Forelimb muscle (tissue), 1 donor: ENCODE measurements around the gene ATP1A2. TPM values are rescaled to one million over a fixed set of nuclear protein-coding genes. Genes with fewer than 3 reads are reported as not detected.

Source experiments
- DNase-seq: peaks from one replicate; pipeline ENCODE4 v3.0.0-alpha.2; 2013; ENCODE audit warnings: low read depth
- polyA plus RNA-seq: library from polyadenylated mRNA; unstranded; fragments of 120-200 nt; gene quantifications from one replicate; pipeline ENCODE4 v1.2.1, GENCODE V29; 2013; ENCODE audit not compliant: insufficient read length

The ATP1A2 gene
- polyA plus RNA-seq, 1 donor = 81.8 TPM

- DNase-seq = no peak
Measured at GRCh38 chr1:160084771-160085321, 30.7 kb upstream of the ATP1A2 start.

DNA sequence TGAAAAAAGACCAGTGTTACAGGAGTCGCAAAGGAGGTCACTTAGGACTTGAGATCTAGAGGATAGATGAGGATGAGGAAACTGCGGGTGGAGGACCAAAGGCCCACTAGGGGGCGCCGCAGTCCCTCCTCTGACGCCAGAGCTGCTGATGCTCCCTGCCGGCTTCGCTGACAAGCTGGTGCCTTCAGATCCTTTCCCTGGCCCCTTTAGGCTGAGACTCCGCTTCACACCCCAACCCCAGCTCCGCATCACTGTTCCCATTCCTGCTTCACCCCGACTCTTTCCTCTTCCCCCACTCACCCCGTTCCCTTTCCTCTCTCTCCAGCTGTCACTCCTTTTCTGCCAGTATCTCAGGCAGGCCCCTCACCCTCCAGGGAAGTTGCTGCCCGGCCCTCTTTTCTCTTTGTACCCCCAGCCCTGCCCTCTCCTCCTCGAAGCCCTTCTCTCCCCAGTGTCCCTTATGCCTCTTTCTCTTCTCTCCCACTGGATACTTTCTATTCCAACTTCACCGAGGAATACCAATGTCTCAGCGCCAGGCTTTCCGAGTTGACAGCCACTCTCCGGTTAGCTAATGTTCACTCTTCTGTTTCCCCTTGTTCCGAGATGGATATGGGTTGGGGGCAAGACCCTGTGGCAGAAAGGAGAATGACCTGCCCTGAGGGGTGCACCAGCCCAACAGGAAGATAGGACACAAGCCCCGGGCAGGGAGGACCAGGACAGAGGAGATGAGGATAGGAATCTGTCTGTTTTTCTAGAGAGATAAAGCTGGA is 29.7 kb upstream of the ATP1A2 start:
- DNase-seq = no peak

- DNase-seq = no peak
Measured at GRCh38 chr1:160086456-160086892, 29.1 kb upstream of the ATP1A2 start.

DNA sequence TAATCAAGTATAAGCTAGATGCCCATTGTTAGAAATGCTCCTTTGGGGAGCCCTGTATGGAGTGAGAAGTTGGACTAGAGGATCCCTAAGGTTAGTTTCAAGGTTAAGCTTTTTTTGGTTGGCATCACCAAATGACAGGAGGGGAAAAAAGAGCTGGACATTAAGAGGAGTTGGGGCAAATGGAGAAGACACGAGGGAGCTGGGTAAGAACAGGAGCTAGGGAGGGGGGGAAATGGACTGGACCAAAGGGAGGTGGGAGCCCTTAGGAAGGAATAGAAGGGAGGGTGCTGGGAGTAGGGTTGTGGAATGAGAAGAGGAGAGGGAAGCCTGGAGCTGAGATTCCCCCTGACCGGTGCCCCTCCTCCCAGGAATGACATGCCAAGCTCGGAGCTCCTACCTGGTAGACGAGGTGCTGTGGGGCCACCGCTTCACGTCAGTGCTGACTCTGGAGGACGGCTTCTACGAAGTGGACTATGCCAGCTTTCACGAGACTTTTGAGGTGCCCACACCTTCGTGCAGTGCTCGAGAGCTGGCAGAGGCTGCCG is 28.4 kb upstream of the ATP1A2 start:
- DNase-seq = no peak

DNA sequence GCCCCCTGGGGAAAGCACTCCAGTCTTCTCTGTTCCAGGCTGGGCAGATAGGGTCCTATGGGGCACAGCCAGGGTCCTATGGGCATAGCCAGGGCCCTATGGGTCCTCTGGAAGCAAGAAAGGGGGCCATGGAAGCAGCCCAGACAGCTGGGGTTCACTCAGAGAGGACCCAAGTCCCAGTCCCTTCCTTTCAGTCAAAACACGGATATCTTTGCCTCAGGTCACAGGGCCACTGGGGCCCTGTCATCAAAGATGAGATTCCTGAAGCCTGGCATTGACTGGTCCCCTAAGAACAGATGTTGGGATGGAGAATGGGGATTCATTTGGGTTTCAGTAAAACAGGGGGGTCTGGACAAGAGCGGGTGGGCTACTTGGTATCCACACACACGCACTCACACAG is 25.7 kb upstream of the ATP1A2 start:
- no peak for DNase-seq

DNA sequence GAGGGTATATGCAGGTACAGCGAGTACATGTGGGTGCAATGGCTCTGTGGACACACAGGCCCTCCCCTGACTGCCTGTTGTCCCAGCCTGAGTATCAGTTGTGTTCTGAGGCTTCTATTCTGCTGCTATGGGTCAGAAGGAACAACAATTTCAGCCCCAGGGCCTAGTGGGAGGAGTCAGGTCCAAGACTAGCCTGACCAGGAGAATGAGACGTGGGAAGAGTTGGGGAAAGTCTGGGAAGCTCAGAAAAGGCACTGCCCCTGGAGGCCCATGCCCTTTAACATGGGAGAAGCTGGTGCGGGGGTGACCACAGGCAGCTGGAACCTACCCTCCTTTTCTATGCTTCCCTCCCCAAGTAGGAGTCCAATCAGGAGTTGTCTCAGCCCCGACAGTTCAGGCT is 24.8 kb upstream of the ATP1A2 start:
- DNase-seq = no peak

- DNase-seq = no peak
Measured at GRCh38 chr1:160091666-160092223, 23.8 kb upstream of the ATP1A2 start.

DNA sequence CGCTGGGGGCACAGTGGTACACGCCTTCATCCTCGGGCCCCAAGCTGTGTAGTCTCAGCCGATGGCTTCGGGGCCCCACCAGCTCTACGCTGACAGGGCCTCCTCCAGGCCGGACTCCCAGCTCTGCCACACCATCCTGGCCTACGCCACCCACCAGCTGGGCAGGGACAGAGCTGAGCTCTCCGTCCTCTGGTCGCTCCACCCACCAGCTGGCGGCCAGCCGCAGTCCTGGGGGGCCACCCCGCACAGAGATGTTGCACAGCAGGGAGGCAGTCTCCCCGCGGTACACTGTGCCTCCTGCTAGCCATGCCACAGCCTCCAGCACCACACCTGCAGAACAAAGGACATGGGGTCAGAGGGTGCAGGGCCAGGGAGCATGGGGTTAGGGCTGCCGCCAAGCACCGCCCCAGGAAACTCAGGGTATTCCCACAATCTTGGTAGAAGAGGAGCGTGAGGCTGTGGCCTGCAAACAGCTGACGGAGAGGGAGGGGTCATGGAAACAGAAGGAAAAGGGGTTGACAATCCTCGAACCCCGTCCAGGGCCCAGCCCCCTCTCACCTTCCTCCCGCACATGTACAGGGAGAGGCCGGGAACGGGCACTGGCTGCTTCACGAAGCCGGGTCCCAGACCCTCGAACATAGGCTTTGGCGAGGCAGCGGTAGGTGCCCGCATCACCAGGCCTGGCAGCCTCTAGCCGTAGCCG is 23.0 kb upstream of the ATP1A2 start:
- DNase-seq = no peak

DNA sequence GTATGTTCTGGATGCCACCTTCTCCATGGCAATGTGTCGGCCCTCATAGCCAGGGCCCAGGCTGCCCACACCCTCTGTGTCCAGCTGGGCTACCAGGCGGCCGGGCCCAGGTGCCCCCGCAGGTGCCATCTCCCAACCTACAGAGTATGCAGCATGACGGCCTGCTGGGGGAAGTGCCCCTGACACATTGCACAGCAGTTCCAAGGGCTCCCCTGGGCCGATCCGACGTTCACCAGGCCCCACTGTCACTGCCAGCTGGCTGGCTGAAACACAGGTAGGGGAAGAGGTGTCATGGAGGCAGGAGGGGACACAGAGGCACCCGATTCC is 22.5 kb upstream of the ATP1A2 start:
- no peak for DNase-seq

GRCh38 chr1:160093624-160094290 is 21.8 kb upstream of the ATP1A2 start:
- no peak for DNase-seq

DNA sequence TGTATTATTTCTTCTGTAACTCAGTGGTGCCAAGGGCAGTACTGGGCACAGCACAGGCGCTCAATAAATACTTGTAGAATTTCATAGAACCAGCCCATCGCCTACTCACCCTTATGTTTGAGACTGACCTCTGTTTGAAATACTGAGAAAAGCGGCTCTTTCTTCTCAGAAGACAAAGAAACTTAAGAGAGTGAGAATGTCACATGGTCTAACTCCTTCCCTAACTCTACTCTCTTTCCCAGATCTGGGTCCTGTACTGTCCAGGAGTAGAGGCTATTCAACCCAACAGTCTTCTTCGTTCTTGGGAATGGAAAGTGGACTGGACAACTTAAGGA is 21.3 kb upstream of the ATP1A2 start:
- no peak for DNase-seq

DNA sequence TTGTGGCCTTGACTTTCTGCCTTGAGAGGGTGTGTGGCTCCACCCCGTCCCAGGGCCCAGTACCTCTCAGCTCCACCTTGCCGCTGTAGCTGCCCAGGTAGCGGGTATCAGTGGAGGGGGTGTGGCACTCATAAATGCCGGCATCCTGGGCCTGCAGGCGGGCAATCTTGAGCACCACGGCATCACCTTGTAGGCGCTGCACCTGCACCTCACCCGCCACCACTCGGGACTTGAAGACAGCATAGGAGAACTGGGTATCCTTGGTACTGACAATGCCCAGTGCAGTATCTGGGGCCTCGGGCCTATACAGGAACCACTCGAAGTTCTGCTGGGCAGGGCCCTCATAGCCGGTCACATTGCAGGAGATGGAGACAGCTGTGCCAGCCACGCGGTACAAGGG is 20.8 kb upstream of the ATP1A2 start:
- DNase-seq = no peak

- DNase-seq = no peak
Measured at GRCh38 chr1:160095382-160096105, 20.0 kb upstream of the ATP1A2 start.

DNA sequence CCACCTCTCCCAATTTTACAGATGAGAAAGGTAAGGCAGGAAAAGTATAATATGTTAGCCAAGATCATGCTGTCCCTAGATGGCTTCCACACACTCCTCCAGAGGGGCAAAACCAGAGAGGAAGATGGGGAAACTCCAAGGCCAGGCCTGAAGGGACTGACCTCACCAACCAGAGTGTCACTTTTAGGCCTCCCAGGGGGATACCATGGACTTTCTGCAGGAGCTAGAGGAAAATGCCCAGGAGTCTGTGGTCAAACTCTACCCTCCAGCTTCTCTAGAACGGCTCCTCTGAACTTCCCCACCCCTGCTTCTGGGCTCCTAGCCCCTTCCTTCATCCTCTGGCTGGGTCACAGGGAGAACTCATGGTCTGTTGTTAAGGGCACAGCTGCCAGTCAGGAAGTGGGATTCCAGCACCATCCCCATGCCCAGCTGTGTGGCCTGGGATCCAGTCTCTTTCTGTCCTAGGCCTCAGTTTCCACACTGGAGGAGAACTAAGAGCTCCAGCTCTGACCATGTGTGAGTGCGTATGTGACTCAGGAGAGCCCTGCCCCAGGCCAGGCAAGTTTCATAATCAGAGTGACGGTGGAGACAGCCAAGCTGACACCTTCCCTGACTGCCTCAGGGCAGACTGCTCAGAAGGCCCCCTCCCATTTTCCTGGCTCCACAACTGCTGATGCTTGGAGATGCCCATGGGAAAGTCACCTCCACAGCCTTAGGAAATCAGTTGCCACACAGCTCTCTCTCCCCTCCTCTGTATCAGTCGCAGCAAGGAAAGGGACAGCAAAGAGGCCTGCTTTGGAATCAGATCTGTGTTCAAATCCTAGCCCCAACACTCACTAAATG is 19.1 kb upstream of the ATP1A2 start:
- no peak for DNase-seq

DNA sequence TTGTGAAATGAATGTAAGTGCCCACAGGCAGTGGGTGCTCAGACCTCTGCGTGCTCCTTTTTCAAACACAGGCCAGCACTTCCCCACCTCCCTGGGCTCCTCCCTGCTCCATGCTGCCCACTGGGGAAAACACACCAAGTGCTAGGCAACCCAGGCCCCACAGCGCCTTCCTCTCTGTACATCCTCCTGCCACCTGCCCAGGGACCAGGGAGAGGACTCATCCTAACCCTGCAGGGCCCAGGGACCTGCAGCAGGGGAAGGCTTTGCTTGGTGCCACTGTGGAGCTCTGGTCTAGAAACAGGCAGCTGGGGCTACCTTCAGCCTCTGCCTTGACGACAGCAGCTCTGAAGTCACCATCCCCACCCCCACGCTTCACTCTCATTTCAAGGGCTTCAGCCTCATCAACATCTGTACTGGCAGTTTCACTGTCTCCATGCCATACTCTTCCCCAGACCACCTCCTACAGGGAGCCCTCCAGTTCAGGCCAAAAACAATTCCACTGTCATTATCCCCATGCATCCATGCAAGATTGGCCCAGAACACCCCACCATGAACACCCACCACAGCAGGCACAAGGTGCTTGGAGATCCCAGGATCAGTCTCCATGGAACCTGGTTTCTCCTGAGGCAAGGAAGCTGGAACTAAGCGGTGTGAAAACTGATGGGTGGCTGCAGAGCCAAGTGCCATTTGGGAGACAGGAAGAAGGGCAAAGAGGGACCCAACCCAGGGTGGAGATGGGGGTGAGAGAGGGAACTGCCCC is 18.2 kb upstream of the ATP1A2 start:
- DNase-seq = no peak

GRCh38 chr1:160097911-160098851 is 17.4 kb upstream of the ATP1A2 start, which contains the start of gene IGSF8:
Gene IGSF8, minus strand, starts transcription at chr1:160098619. Its CDS starts 147 bp downstream, at chr1:160098472.
- peak; percentile 58 for DNase-seq

- peak; percentile 74 for DNase-seq
Measured at GRCh38 chr1:160098852-160099561, 16.6 kb upstream of the ATP1A2 start.
